Measurements from ENCODE around the gene TMEM132D. TPM values are rescaled to one million over a fixed set of nuclear protein-coding genes. Genes with fewer than 3 reads are reported as not detected.
"Not testable (repeated sequence)": the region's sequence is repeated elsewhere in the genome, so short reads cannot be mapped to it uniquely, and the experiment has no call there.

The TMEM132D gene
- total and polyA plus RNA-seq, 4 experiments from 2014 or later: not detected

DNA sequence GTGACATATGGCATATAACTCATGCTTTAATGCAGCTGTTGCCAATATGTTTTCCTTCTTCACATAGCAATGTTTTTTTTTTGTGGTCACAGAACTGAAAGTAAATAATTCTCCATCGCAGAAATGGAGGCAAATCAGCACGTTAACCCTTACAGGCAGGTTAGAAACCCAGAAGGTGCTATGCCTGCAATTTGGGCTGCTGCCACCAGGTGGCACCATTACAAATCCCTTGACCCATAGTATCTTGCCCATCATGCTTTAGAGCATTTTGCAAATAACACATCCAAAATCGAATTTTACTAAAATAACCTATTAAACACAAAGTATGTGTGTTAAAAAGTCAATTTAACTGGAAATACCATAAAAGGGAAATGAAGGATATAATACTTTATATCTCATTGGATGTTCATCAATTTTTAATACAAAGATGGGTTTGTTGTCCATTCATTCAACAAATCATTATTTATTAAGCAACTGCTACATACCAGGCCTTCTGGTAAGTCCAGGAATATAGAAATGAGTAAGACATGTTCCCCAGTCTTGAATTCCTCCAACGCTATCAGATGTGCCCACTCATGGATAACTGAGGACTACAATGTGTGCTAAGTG is 710.5 kb downstream of the TMEM132D start:
- Histone ChIP-seq H3K36me3 (ENCODE audit: insufficient read depth, low read length) (no peaks in the 10 kb centered on the region), H3K4me3 (ENCODE audit: low read length in 2 of 2) (no peak overlapping the region), H3K27ac (ENCODE audit: low read depth, low read length) (no peak overlapping the region), H3K4me1 (ENCODE audit: insufficient read depth, low read length) (no peaks in the 10 kb centered on the region), H3K27me3 (ENCODE audit: insufficient read depth, low read length) (no peaks in the 10 kb centered on the region), H3K9me3 (ENCODE audit: control insufficient read depth in 1 of 2, low read length in 2 of 2) (no peaks in the 10 kb centered on the region)
- H3K36me3 Mint-ChIP-seq: no peaks in the 10 kb centered on the region
- H3K9me3 Mint-ChIP-seq: peaks cover 8 to 43% (median 13%) of the 10 kb centered on the region in 8 donors
- POLR2A ChIA-PET (ENCODE audit: partially characterized antibody): no interaction called here
- no peak overlapping the region for H3K27ac Mint-ChIP-seq
- no peak for DNase-seq
- no peaks in the 10 kb centered on the region for H3K4me1 Mint-ChIP-seq
- CTCF ChIA-PET (ENCODE audit: partially characterized antibody): no interaction called here
- no peaks in the 10 kb centered on the region for H3K27me3 Mint-ChIP-seq
- H3K4me3 Mint-ChIP-seq: no peak overlapping the region
- intact Hi-C loops (cut with micrococcal nuclease): no loop called here

DNA sequence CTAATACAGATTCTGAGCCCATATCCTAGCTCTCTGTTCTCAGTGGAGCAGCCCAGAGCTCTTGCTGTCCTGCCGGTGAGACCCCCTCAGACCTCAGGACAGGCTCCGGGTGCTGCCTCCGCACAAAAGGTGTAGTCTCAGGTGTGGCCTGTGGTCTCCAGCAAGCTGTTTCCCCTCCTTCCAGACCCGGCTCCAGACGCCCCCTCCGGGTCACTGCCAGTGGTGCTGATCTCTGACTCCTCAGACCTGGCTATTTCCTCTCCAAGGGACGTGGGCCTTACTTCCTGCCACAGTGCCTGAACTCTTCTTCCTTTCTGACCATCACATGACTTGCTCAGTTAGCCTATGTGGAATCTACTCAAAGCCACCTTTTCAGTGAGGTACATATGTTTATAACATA is 713.0 kb downstream of the TMEM132D start:
- CTCF ChIA-PET (ENCODE audit: partially characterized antibody): no interaction called here
- Mint-ChIP-seq H3K36me3 (no peaks in the 10 kb centered on the region), H3K27me3 (no peaks in the 10 kb centered on the region), H3K4me3 (no peak overlapping the region), H3K4me1 (no peaks in the 10 kb centered on the region), H3K27ac (no peak overlapping the region), H3K9me3 (peaks cover 2 to 40% (median 17%) of the 10 kb centered on the region in 8 donors)
- Histone ChIP-seq H3K27me3 (ENCODE audit: insufficient read depth, low read length) (no peaks in the 10 kb centered on the region), H3K9me3 (ENCODE audit: control insufficient read depth in 1 of 2, low read length in 2 of 2) (no peaks in the 10 kb centered on the region), H3K27ac (ENCODE audit: low read depth, low read length) (no peak overlapping the region), H3K36me3 (ENCODE audit: insufficient read depth, low read length) (no peaks in the 10 kb centered on the region), H3K4me3 (ENCODE audit: low read length in 2 of 2) (no peak overlapping the region), H3K4me1 (ENCODE audit: insufficient read depth, low read length) (no peaks in the 10 kb centered on the region)
- intact Hi-C loops (cut with micrococcal nuclease): no loop called here
- no peak for DNase-seq
- POLR2A ChIA-PET (ENCODE audit: partially characterized antibody): no interaction called here

DNA sequence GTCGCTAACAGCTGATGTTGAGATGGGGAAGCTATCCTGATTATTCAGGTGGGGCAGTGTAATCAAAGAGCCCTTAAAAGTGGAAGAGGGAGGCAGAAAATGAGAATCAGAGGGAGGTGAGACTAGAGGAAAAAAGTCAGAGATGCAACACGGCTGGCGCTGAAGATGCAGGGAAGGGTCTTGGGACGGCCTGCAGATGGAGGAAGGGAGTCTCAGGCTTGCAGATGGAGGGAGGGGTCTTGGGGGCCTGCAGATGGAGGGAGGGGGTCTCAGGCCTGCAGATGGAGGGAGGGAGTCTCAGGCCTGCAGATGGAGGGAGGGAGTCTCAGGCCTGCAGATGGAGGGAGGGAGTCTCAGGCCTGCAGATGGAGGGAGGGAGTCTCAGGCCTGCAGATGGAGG is 713.9 kb downstream of the TMEM132D start:
- H3K4me1 Mint-ChIP-seq; intact Hi-C loops (cut with micrococcal nuclease): not testable (repeated sequence)

DNA sequence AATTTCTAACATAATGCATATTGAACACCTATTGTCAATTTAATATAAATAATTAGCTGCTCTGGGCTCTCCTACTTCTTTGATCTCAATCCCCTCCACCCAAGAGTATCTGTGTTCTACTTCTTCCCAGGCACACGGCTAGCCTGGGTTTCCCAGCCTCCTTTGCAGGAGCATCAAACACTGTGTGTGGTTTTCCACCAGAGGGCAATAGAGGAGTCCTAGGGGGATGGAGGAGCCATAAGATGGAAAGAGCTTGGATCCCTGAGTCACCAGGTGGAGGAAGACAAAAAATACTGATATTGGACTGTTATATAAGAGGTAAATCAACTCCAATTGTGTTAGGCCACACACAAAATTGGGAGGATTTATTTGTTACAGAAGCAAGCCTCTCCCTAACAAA is 716.9 kb downstream of the TMEM132D start:
- H3K9me3 Mint-ChIP-seq: peaks cover 0 to 21% (median 9%) of the 10 kb centered on the region in 8 donors
- DNase-seq: no peak
- Histone ChIP-seq H3K36me3 (ENCODE audit: insufficient read depth, low read length) (no peaks in the 10 kb centered on the region), H3K4me3 (ENCODE audit: low read length in 2 of 2) (no peak overlapping the region), H3K4me1 (ENCODE audit: insufficient read depth, low read length) (no peaks in the 10 kb centered on the region), H3K9me3 (ENCODE audit: control insufficient read depth in 1 of 2, low read length in 2 of 2) (no peaks in the 10 kb centered on the region), H3K27ac (ENCODE audit: low read depth, low read length) (no peak overlapping the region), H3K27me3 (ENCODE audit: insufficient read depth, low read length) (no peaks in the 10 kb centered on the region)
- no peak overlapping the region for H3K27ac Mint-ChIP-seq
- no peaks in the 10 kb centered on the region for H3K4me1 Mint-ChIP-seq
- H3K4me3 Mint-ChIP-seq: no peak overlapping the region
- ChIA-PET POLR2A (ENCODE audit: partially characterized antibody) (no interaction called here), CTCF (ENCODE audit: partially characterized antibody) (no interaction called here)
- intact Hi-C loops (cut with micrococcal nuclease): no loop called here
- H3K27me3 Mint-ChIP-seq: no peaks in the 10 kb centered on the region
- no peaks in the 10 kb centered on the region for H3K36me3 Mint-ChIP-seq

More for the DNA sequence above, 713.9 kb downstream of the TMEM132D start:
- H3K9me3 ChIP-seq (ENCODE audit: control insufficient read depth in 1 of 2, low read length in 2 of 2); DNase-seq; H3K27me3 Mint-ChIP-seq; H3K27ac Mint-ChIP-seq; H3K4me1 ChIP-seq (ENCODE audit: insufficient read depth, low read length); H3K36me3 Mint-ChIP-seq; H3K4me3 ChIP-seq (ENCODE audit: low read length in 2 of 2); POLR2A ChIA-PET (ENCODE audit: partially characterized antibody); H3K27me3 ChIP-seq (ENCODE audit: insufficient read depth, low read length); H3K27ac ChIP-seq (ENCODE audit: low read depth, low read length); H3K4me3 Mint-ChIP-seq; H3K36me3 ChIP-seq (ENCODE audit: insufficient read depth, low read length); CTCF ChIA-PET (ENCODE audit: partially characterized antibody): not testable (repeated sequence)
- peaks cover 2 to 36% (median 18%) of the 10 kb centered on the region in 8 donors for H3K9me3 Mint-ChIP-seq

DNA sequence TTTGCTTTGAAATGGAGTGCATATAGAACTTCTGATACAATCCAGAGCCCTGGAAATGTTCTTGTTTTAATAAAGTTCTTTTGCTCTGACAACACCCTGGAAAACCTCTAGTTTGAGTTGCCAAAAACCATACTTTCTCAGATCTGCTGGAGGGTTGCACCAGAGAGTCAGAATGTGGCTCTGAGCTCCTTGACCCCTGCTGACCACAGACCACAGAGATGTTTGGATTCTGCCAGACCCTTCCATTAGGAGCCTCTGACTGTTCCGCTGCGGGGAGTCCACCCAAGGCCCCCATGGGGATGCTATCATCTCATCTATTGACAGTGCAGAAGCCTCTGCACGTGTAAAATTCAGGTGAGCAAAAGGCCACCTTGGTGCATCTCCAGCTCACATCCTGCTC is 718.0 kb downstream of the TMEM132D start:
- CTCF ChIA-PET (ENCODE audit: partially characterized antibody): no interaction called here
- Histone ChIP-seq H3K36me3 (ENCODE audit: insufficient read depth, low read length) (no peaks in the 10 kb centered on the region), H3K4me3 (ENCODE audit: low read length in 2 of 2) (no peak overlapping the region), H3K27me3 (ENCODE audit: insufficient read depth, low read length) (no peaks in the 10 kb centered on the region), H3K4me1 (ENCODE audit: insufficient read depth, low read length) (no peaks in the 10 kb centered on the region), H3K27ac (ENCODE audit: low read depth, low read length) (no peak overlapping the region), H3K9me3 (ENCODE audit: control insufficient read depth in 1 of 2, low read length in 2 of 2) (no peaks in the 10 kb centered on the region)
- Mint-ChIP-seq H3K27me3 (no peaks in the 10 kb centered on the region), H3K4me3 (no peak overlapping the region), H3K4me1 (no peaks in the 10 kb centered on the region), H3K27ac (no peak overlapping the region), H3K9me3 (peaks cover 0 to 23% (median 7%) of the 10 kb centered on the region in 8 donors), H3K36me3 (no peaks in the 10 kb centered on the region)
- POLR2A ChIA-PET (ENCODE audit: partially characterized antibody): no interaction called here
- no peak for DNase-seq
- intact Hi-C loops (cut with micrococcal nuclease): no loop called here

GRCh38 chr12:129184127-129184928 is 719.5 kb downstream of the TMEM132D start:
- intact Hi-C loops (cut with micrococcal nuclease): no loop called here

GRCh38 chr12:129179941-129180553 is 723.8 kb downstream of the TMEM132D start:
- Histone ChIP-seq H3K9me3 (ENCODE audit: control insufficient read depth in 1 of 2, low read length in 2 of 2) (no peaks in the 10 kb centered on the region), H3K4me3 (ENCODE audit: low read length in 2 of 2) (no peak overlapping the region), H3K27ac (ENCODE audit: low read depth, low read length) (no peak overlapping the region), H3K36me3 (ENCODE audit: insufficient read depth, low read length) (no peaks in the 10 kb centered on the region), H3K27me3 (ENCODE audit: insufficient read depth, low read length) (no peaks in the 10 kb centered on the region), H3K4me1 (ENCODE audit: insufficient read depth, low read length) (no peaks in the 10 kb centered on the region)
- DNase-seq: no peak
- ChIA-PET POLR2A (ENCODE audit: partially characterized antibody) (no interaction called here), CTCF (ENCODE audit: partially characterized antibody) (no interaction called here)
- H3K9me3 Mint-ChIP-seq: peaks cover 0 to 16% (median 5%) of the 10 kb centered on the region in 8 donors
- H3K27me3 Mint-ChIP-seq: peaks cover 0 to 1% of the 10 kb centered on the region in 2 donors
- intact Hi-C loops (cut with micrococcal nuclease): no loop called here
- H3K27ac Mint-ChIP-seq: no peak overlapping the region
- H3K4me3 Mint-ChIP-seq: no peak overlapping the region
- no peaks in the 10 kb centered on the region for H3K36me3 Mint-ChIP-seq
- no peaks in the 10 kb centered on the region for H3K4me1 Mint-ChIP-seq

More at GRCh38 chr12:129184127-129184928, 719.5 kb downstream of the TMEM132D start:
- no peaks in the 10 kb centered on the region for H3K36me3 Mint-ChIP-seq
- H3K9me3 Mint-ChIP-seq: peaks cover 0 to 22% (median 7%) of the 10 kb centered on the region in 8 donors
- no peaks in the 10 kb centered on the region for H3K4me1 Mint-ChIP-seq
- H3K27ac ChIP-seq (ENCODE audit: low read depth, low read length): no peak overlapping the region
- H3K4me1 ChIP-seq (ENCODE audit: insufficient read depth, low read length): no peaks in the 10 kb centered on the region
- H3K4me3 Mint-ChIP-seq: no peak overlapping the region
- DNase-seq: no peak
- CTCF ChIA-PET (ENCODE audit: partially characterized antibody): no interaction called here
- H3K36me3 ChIP-seq (ENCODE audit: insufficient read depth, low read length): no peaks in the 10 kb centered on the region
- POLR2A ChIA-PET (ENCODE audit: partially characterized antibody): no interaction called here
- no peaks in the 10 kb centered on the region for H3K27me3 ChIP-seq (ENCODE audit: insufficient read depth, low read length)
- H3K27me3 Mint-ChIP-seq: no peaks in the 10 kb centered on the region
- H3K27ac Mint-ChIP-seq: no peak overlapping the region
- no peak overlapping the region for H3K4me3 ChIP-seq (ENCODE audit: low read length in 2 of 2)
- no peaks in the 10 kb centered on the region for H3K9me3 ChIP-seq (ENCODE audit: control insufficient read depth in 1 of 2, low read length in 2 of 2)

Data from CD4-positive, alpha-beta memory T cell (primary cell).